RKO (cell line): Measurements from ENCODE around the gene CD4.
"Not testable (repeated sequence)": the region's sequence is repeated elsewhere in the genome, so short reads cannot be mapped to it uniquely, and the experiment has no call there.

Experiments
- DNase-seq: peaks from one replicate; pipeline ENCODE4 v3.0.0-alpha.2; 2016; ENCODE audit warnings: low spot score

CD4 gene

DNA sequence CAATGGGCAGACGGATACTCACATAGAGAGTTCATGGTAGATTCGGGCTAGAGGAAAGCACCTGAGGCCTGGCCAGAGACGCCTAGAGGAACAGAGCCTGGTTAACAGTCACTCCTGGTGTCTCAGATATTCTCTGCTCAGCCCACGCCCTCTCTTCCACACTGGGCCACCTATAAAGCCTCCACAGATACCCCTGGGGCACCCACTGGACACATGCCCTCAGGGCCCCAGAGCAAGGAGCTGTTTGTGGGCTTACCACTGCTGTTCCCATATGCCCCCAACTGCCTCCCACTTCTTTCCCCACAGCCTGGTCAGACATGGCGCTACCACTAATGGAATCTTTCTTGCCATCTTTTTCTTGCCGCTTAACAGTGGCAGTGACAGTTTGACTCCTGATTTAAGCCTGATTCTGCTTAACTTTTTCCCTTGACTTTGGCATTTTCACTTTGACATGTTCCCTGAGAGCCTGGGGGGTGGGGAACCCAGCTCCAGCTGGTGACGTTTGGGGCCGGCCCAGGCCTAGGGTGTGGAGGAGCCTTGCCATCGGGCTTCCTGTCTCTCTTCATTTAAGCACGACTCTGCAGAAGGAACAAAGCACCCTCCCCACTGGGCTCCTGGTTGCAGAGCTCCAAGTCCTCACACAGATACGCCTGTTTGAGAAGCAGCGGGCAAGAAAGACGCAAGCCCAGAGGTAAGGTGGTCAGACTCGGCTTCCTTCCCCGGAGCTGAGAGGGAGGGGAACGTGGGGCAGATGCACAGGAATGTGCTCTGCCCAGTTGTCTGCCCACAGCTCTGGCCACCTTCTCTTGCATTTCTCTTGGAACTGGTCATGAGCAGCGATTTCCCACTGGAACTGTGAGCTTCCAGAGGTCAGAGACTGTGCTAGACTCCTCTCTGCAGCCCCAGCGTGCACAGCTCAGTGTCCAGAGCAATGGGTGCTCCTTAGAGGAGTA is at the start of gene CD4:
CD4 (plus strand) TSS at position 557 of the 953 bp plus-strand sequence. CDS start 10,611 bp downstream, outside the sequence.
- no peak for DNase-seq

DNA sequence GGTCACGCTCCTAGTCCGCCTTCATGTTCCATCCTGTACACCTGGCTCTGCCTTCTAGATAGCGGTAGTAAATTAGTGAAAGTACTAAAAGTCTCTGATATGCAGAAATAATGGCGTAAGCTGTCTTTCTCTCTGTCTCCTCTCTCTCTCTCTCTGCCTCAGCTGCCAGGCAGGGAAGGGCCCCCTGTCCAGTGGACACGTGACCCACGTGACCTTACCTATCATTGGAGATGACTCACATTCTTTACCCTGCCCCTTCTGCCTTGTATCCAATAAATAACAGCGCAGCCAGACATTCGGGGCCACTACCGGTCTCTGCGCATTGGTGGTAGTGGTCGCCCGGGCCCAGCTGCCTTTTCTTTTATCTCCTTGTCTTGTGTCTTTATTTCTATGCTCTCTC is 47.2 kb upstream of the CD4 start:
- DNase-seq: not testable (repeated sequence)

DNA sequence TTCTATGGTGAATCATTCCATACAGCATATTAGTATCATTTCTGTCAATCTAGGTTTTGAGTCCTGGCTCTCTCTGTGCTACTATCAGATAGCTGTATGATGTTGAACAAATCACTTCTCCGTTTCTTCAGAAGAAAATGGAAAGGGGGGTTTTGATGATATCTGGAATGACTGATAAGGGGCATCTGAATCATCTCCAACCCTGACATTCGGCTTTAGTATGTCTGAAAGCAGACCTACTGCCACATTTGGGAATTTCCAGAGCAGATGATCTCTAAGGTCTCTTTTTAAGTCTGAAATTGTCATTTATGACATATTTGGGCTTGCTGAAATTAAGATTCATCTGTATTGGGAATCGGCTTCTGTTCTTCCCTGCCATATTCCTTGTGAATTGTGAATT is 46.5 kb upstream of the CD4 start:
- DNase-seq: no peak

DNA sequence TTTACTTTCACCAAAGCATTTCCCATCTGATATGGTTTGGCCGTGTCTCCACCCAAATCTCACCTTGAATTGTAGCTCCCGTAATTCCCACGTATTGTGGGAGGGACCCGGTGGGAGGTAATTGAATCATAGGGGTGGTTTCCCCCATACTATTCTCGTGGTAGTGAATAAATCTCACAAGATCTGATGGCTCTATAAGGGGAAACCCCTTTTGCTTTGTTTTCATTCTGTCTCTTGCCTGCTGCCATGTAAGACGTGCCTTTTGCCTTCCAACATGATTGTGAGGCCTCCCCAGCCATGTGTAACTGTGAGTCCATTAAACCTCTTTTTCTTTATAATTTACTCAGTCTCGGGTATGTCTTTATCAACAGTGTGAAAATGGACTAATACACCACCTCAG is 46.0 kb upstream of the CD4 start:
- not testable (repeated sequence) for DNase-seq

DNA sequence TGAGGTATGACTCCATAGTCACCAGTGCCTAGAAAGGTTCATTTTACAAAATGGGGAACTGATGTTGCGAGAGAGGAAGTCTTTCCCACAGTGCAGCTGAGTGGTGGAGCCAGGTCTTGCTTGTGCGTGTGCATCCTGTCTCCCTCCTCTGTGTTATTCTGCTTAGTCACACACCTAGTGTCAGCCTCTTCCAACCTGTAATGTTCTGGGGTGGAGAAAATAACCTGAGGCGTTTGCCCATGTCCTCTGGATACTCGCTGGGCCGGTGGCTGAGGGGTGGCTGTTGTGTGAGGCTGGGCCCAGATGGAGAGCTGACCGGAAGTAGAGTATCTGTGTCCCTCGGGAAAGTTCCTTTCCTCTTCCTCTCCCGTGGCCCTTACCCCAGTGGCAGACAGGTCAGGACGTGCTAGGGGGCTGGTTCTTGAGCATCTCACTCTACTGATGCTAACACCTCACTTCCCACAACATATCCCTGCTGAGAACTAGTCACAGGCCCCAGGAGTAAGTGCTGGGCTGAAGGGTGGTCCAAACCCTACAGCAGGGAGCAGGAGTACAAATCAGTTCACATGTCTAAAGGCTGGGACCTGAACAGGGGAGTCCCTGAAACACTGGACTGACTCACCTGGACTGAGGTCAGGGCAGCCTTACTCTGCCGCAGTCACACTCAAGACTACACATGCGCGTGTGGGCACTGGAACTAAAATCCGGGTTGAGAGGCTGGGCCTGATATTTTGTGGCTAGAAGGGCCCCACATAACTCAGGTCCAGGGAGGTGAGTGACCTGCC is 43.4 kb upstream of the CD4 start:
- DNase-seq: no peak

DNA sequence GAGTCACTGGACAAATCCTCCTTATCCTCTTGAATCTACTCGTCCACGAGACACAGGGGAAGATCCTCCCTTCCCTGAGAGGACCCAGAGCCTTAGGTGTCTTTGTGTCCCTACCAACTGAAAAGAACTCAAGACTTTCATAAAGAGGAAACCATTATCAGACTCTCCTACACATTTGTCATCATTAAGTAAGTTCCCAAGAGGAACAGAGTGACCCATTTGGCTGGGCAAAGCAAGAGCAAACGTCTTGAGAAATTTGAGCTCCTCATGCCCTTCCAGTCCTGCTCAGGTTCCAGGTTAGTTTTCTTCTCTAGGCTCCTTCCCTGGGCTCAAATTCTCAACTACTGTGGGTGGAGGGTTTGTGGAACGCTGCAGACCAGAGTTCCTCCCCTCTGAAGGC is 42.1 kb upstream of the CD4 start:
- DNase-seq: no peak

DNA sequence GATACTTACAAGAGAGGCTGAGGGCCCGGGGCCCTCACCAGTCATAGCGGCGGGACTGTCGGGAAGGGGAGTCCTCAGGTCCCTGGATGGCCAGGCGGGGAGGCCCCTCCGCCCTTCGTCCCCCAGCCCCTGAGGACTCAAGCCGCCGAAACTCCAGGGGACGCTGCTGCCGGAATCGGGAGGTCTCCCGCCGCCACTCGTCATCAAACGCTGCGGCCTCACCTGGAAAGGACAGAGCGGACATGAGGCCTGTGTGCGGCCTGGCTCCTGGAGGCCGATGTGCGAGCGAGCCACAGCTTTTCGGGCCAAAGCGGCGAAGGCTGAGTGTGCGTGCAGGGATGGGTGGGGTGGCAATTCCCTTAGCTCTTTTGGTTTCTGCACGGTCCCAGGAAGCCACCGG is 40.6 kb upstream of the CD4 start:
- DNase-seq: no peak

DNA sequence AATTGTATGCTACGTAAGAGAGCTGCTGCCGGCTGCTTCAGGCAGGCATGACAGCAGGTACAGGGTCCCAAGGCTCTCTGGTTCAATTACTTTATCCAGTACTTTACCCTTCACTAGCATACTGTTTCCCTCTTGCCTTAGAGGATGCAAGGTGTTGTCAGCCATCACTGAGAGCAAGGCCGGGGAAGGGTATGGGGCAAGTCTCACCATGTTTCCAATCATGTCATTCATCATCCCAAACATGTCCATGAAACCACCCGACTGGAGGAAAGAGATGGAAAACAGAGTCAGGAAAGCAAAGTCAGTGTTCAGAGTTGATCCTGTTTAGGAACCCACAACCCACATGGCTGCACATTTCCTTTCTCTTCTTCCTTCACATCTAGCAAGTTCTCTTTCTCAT is 38.8 kb upstream of the CD4 start:
- DNase-seq: no peak

DNA sequence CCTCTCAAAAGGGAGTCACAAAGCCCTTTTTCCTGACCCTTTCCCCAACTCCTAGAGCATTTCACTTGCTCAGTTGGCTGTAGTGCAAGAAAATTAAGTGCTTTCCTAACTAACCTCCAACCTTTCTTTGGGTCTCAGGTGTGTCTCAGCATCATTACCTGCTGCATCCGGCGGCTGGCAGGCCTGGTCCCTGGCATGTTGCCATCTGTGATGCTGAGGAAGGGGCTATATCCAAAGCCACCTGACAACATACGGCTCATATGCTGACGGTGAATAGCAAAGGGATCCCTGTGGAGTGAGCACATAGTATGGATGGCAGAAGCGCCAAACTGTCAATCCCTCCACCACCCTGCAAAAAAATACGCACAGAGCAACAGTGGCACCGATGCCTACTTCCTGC is 37.6 kb upstream of the CD4 start:
- no peak for DNase-seq

DNA sequence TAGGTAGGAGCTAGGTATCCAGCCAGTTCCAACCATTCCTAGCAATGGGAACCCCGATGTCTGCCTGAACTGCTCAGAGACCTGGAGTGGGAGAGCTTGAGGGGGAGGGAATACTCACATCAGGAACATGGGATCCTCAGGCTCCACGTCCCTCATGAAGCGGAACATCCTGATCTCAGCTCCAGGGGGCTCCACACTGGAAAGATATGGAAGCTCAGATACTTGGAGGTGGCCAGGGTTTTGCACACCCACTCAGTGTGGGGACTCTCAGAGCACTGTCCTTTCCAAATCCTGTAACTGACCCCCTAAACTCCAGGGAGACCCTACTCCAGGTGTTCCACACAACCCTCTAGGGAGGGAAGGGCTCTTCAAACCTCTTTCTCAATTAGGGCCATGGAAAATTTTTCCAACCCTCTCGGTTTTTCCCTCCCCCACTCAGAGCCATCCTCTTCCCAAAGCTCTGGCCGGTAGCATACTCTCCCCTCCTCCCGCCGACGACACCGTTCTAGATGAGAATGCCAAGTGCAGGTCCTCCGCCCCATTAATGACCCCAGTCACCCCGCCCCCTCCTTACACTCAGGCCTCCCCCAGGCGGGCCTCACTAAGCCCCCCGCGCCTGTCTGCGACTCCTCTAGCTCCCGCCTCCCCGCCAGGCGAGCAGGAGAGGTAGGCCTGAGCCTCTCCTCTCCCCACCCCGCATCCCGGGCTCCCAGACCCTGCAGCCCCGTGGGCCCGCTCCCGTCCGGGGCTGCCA is 37.0 kb upstream of the CD4 start:
- peak; percentile 66 for DNase-seq

DNA sequence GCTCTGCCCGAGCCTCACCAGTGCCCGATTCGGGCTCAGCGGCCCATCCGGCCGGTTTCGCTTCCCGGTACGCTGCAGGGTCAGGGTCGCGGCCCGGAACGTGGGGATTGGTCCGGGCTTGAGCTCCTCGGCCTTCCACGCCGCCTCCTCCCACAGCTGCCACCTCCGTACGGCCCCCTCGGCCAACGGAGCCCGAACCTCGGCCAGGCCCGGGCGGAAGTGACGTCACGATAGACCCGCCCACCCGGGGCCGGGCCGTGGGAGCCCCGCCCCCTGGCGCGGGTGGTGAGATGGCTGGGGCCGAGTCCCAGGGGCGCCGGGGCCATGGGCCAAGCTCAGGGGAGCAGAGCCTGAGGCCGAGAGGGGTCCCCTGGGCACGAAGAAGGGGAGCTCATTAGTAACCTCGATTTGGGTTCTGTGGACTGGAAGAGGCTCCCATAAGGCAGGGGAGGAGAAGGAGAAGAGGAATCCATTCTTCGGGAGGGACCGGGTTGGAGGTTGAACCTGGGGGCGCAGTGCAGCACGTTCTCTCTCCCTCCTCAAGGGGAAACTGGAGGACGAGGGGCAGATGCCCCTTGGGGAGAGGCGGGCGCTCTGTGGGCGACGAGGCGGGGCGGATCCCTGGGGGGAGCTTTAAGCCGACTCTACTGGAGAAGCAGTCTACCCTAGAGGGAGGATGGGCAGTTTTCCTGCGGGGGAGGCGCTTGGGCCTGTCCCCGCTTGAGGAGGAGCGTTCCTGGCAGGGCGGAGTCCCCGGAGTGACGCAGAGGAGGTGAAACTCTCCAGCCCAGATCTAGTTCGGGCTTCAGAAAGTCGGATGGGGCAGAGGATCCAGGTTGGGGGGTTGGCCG is 36.2 kb upstream of the CD4 start, which contains the start of gene MLF2:
MLF2 (minus strand) TSS at position 221 of the 851 bp plus-strand sequence. CDS start 807 bp downstream, outside the sequence.
- peak; percentile 98 for DNase-seq

DNA sequence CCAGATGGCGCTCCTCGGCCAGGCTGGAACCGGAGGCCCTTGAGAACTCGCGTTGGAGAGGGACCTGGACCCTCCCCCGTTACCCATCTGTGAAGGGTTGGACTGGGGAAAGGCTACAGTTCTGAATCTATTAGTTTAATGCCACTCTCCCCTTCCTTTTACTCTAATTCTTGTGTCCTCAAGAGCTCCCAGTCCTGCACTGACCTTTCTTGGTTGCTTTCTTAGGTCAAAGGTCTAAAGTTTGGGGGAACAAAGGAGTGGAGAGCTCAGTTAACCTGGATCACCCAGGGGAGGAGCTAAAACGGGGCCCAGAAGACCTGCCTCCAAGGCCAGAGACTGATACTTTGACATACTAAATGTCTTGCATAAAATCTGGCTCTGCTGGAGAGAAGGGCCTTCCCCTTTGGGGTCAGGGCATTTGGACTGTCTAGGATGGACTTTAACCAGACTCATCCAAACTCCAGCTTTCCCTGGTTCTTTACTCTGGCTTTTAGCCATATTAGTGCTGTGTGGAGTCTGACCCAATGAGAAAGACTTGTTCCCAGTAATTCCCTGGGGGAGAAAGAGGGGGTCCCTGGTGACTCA is 35.5 kb upstream of the CD4 start:
- no peak for DNase-seq

DNA sequence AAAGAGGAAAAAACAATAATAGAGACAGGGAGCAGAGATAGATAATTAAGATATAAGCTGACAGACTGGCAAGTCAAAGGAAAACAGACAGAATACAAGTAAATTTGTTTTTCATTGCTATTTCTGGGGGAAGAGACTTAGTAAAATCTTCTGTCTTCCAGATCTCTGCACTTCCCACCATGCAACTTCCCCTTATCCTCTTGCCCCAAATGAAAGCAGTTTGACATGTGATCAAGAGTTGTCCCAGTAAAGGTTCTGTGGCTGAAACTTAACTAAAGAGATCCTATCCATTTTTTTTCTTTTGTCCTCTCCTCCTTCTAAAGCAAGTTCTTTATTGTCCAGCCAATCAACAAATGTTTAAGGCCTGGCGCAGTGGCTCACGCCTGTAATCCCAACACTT is 34.9 kb upstream of the CD4 start:
- no peak for DNase-seq

DNA sequence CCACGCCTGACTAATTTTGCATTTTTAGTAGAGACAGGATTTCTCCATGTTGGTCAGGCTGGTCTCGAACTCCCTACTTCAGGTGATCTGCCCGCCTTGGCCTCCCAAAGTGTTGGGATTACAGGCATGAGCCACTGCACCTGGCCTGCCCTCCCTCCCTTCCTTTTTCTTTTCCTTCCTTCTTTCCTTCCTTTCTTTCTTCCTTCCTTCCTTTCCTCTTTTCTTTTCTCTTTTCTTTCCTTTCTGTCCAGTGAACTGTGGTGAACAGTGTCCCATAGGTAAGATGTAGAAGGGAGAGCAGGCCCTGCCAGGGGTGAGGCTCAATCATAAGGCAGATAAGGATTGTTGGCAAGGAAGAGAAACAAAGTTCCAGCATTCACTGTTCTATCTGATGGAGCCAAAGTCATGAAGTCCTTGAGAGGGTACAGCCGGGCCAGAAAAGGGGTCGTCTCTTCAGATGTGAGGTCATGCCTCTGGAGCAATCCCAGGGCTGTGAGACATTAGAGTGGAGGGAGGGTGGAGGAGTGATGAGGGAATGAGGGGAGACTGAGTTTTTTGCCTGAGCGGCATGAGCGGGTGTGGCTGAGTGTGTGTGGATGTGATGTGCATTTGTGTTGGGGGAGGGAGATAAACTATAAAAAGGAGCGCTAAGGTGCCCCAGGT is 32.2 kb upstream of the CD4 start:
- DNase-seq: no peak

DNA sequence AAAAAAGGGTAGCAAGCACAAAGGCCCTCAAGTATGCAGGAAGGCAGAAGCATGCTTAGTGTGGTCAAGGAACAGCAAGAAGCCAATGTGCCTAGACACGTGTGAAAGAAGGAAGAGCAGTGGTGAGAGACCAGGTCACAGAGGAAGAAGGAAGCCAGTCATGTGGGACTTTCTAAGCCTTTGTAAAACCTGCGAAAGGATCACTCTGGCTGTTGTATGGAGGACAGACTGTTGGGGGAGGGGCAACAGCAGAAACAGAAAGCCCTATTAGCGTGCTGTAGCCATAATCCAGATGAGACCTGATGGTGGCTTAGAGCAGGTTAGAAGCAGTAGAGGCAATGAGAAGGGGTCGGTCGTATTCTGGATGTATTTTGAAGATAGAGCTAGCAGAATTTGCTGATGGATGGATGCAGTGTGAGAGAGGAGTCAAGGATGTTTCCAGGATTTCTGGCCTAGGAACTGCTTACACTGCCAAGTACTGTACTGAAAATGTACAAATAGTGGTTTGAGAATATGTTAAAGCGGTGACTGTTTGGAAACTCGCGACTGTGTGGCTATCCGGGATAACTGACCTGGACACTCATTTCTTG is 30.7 kb upstream of the CD4 start:
- no peak for DNase-seq

DNA sequence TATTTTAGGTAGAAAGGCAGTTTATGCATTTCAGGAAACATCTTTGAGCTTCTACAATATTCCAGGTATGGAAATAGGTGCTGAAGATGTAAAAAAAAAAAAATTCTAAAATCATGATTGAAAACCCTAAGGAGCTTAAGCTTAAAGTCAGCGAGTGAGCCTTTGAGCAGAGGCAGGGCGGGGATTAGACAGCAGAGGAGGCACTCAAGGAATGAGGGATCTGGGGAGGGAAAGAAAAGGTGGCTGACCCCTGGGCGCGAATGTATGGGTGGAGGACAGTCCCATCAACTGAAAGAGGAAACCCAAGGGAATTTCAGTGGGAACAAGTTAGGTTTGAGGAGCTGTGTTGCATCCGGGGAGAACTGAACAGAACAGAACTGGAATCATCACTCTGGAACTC is 29.6 kb upstream of the CD4 start:
- DNase-seq: no peak

DNA sequence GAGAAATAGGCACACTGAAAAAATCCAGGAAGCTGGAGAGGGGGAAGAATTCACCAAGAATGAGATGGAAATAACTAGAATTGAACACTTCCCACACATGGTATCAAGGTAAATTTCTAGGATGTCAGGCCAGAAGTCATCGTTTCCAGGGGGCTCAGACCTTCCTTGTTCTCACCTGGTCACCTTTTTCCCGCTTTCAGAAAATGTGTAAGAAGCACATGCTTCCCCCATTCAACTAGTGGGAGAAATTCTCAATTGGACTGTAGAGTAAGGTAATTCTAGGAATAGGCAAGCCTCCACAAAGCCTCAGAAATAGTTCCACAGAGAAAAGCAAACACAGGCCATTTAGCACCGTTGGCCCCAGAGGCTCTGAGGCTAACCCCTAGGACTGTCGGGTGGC is 25.9 kb upstream of the CD4 start:
- DNase-seq: no peak

DNA sequence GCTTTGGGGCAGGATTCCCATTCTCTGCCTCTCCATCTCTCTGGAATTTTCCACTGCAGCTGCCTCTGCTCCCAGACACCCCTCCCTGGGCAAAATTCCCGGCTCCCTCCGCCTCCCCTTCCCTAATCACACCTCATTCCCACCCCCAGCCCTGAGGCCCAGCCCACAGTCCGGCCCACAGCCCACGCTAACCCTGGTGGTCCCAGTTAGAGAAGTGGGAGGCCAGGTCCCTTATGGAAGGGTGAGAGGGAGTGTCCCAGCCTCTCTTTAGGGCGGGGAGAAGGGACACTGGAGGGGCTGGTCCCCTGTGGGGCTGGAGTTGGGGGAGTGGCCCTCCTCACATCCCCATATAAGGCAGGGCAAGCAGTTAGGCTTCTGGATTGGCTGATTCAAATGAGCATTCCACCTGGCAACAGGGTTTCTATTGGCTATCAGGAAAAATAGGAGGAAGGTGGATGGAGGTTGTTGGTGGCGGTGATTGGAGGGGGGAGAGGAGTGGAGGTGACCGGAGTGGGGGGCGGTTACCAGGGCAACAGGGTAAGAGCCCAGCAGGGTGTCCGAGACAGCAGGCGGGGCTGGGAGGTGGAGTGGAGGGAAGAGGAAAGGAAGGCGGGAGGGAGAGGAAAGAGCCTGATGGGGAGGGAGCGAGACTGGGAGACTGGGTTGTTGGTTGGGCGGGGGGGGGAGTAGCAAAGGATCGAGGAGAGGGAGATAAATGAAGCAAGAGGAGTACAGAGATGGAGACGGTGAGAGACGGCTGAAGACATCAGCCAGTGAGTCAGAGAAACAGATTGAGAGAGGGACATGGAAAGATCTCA is 25.1 kb upstream of the CD4 start:
- DNase-seq: peak; percentile 79

DNA sequence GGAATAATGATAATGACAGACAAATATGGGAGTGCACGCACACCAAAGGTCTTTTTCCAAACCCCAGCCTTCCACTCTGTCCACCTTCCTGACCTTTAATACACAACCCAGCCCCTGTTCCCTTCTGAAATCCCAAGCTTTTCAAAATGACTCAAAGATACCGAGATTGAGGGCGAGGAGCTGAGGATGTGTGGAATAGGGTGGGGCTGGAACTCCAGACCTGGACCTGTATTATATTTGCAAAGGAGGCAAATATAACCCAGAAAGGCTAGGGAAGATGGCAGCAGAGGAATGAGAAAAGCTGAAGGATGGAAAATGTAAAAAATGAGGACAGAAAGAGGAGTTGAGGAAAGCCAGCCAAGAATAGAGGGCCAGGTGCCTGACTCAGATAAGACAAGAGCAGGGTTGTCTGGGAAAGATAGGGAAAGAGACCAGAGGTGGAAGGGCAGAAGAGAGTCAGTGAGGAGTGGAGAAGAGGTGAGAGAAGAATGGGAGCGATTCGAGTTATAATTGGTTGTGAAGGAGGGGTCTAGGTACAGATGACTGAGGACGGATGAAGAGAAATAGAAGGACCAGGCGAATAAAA is 24.2 kb upstream of the CD4 start:
- no peak for DNase-seq
